Activated naive CD4-positive, alpha-beta T cell treated with anti-CD3 and anti-CD28 coated beads, Interleukin-2, amount 50 U/mL, for 72 hours (primary cell): ENCODE results near the gene TUBB4B. TPM values are rescaled to one million over a fixed set of nuclear protein-coding genes. Genes with fewer than 3 reads are reported as not detected.
A peak's percentile ranks its signal among the peaks of the same experiment; 100 is the strongest.
"Not testable (repeated sequence)": the region's sequence is repeated elsewhere in the genome, so short reads cannot be mapped to it uniquely, and the experiment has no call there.

Experiments
- ATAC-seq, 2 donors: fragments of 150-1000 bp; cut with Tn5 transposase; 2 replicates each; pipeline ENCODE4 v1.10.0; 2021; ENCODE audit warnings: mild to moderate bottlenecking in 2 of 2, moderate library complexity in 2 of 2
- DNase-seq, 2 donors: peaks; one replicate each; pipeline ENCODE4 v3.0.0; 2021 to 2022; ENCODE audit warnings: low spot score in 2 of 2
- H3K27ac Mint-ChIP-seq, 2 donors: one replicate each; pipeline ENCODE4 v1.8.0; 2022; ENCODE audit warnings: mild to moderate bottlenecking in 2 of 2, mixed read lengths in 2 of 2
- H3K36me3 Mint-ChIP-seq, 2 donors: one replicate each; pipeline ENCODE4 v1.8.0; 2022; ENCODE audit warnings: mixed read lengths in 2 of 2
- H3K9me3 Mint-ChIP-seq, 2 donors: one replicate each; pipeline ENCODE4 v1.8.0; 2022; ENCODE audit warnings: mixed read lengths in 2 of 2
- total RNA-seq, 2 donors: library from RNA; stranded (reverse); gene quantifications; one replicate each; pipeline ENCODE4 v1.2.3, GENCODE V29; 2022

TUBB4B gene
- total RNA-seq, 2 donors from 2014 or later = 277 to 307 TPM

DNA sequence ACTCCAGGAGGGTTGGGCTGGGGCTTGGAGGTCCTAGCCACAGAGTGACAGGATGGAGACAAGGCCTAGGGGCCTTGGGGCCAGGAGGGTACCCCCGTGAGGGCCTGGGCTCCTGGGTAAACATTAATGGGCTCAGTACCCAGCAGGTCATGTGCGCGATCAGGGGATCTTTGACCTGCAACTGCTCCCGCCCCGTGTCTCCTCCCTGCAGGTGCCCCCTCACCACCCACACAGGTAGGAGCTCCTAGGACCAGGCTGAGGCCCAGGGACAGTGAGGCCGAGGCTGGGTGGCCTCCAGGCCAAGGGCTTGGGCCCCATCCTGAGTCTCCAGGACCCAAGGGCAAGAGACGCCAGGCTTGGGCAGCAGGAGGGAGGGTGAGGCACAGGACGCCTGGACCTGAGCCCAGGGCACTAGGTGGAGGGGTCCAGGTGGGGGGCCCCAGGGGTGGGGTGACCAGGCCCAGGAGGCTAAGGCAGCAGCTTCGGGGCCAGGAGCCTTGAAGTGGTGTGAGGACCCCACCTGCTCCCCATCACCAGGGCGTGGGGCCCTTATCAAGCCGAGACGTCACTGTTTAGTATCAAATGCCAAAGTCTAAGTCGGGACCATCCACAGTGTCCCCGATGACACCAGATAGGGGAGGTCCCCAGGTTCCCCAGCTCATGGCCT is 10.2 kb upstream of the TUBB4B start, which contains the start of gene SLC34A3:
TSS of gene SLC34A3 (plus strand) at position 197 of the 667 bp plus-strand sequence. CDS start 802 bp downstream, outside the sequence.
- ATAC-seq = no peak
- no peaks in the 10 kb centered on the region for H3K36me3 Mint-ChIP-seq
- DNase-seq = no peak

DNA sequence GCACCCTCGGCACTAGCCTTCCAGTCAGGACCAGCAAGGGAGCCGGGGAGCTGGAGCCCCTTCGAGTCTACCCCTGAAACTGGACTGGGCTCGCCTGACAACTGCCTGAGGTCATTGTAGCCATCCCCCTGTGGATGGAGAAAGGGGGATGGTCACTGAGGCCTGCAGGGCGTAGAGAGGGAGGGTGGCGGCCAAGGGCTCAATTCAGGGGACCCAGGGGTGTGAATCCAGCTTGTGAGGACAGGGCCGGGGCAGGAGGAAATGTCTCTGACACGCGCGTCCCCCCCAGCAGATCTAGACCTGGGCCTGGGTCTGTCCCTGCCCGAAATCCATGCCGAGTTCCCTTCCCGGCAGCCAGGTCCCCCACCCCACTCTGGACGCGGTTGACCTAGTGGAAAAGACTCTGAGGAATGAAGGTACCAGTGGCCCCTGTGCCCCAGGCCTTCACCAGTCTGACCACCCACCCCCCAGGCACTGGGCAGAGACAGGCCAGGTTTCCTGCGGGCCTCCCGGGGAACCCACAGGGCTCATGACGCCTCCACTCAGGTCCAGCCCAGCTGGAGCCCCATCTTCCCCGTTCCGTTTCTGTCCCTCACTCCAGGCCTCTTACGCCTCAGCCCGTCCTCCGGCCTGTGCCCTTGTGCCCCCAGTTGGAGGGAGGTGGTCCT is 9.6 kb upstream of the TUBB4B start:
- no peaks in the 10 kb centered on the region for H3K9me3 Mint-ChIP-seq
- H3K27ac Mint-ChIP-seq = no peak overlapping the region
- no peaks in the 10 kb centered on the region for H3K36me3 Mint-ChIP-seq
- DNase-seq (no peak), ATAC-seq (no peak)

More for the DNA sequence above, 10.2 kb upstream of the TUBB4B start, which contains the start of gene SLC34A3:
- Mint-ChIP-seq H3K27ac (no peak within 1 kb of the TSS), H3K9me3 (no peaks in the 10 kb centered on the region)

DNA sequence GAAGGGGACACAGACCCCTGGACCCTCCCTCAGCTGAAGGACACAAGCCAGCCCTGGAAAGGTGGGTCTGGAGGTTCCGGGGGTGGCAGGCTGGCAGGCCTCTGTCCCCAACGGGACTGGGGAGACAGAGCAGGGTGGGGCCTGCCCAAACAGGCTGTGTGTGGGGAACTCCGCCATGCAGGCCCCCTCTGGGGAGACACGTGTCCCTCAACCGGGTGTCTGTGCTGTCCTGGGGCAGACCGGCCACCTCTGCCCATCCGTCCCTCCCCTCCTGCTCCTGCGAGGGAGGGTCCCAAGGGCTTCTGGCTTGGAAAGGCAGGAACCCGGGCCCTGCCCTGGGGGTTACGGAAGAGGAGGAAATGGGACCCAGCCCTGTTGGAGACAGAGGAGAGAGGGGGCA is 9.0 kb upstream of the TUBB4B start:
- no peaks in the 10 kb centered on the region for H3K36me3 Mint-ChIP-seq
- no peak overlapping the region for H3K27ac Mint-ChIP-seq
- ATAC-seq = no peak
- no peaks in the 10 kb centered on the region for H3K9me3 Mint-ChIP-seq
- no peak for DNase-seq

DNA sequence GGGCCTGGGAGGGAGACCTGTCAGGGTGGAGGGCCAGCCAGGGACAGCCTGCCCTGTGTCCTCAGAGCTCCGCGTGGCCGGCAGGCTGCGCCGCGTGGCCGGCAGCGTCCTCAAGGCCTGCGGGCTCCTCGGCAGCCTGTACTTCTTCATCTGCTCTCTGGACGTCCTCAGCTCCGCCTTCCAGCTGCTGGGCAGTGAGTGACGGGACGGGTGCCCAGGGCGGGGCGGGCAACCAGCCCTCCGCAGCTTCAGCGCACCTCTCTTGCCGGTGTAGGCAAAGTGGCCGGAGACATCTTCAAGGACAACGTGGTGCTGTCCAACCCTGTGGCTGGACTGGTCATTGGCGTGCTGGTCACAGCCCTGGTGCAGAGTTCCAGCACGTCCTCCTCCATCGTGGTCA is 8.6 kb upstream of the TUBB4B start:
- no peak for ATAC-seq
- H3K9me3 Mint-ChIP-seq = no peaks in the 10 kb centered on the region
- no peak overlapping the region for H3K27ac Mint-ChIP-seq
- no peaks in the 10 kb centered on the region for H3K36me3 Mint-ChIP-seq
- no peak for DNase-seq

DNA sequence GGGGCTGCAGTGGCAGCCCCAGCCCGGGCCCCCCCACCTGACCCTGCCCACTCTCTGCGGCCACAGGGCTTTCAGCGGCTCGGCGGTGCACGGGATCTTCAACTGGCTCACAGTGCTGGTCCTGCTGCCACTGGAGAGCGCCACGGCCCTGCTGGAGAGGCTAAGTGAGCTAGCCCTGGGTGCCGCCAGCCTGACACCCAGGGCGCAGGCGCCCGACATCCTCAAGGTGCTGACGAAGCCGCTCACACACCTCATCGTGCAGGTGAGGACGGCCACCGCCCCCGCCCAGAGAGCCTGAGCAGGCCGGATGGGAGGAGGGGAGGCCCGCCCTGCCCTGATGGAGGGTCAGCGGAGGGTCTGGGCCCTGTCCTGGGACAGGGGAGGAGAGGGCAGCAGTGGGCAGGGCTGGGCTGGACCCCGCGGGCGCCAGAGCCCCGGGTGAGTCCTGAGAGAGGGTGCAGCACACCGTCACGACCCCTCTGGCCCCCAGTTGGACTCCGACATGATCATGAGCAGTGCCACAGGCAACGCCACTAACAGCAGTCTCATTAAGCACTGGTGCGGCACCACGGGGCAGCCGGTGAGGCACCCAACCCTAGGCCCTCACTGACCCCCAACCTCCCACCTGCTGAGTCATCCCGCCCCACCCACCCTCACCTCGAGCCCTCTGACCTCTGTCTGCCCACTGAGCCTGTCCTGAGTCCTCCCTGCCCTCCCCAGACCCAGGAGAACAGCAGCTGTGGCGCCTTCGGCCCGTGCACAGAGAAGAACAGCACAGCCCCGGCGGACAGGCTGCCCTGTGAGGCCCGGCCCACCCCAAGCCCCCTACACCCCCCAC is 7.7 kb upstream of the TUBB4B start:
- no peak overlapping the region for H3K27ac Mint-ChIP-seq
- no peaks in the 10 kb centered on the region for H3K9me3 Mint-ChIP-seq
- no peaks in the 10 kb centered on the region for H3K36me3 Mint-ChIP-seq
- ATAC-seq (no peak), DNase-seq (no peak)

DNA sequence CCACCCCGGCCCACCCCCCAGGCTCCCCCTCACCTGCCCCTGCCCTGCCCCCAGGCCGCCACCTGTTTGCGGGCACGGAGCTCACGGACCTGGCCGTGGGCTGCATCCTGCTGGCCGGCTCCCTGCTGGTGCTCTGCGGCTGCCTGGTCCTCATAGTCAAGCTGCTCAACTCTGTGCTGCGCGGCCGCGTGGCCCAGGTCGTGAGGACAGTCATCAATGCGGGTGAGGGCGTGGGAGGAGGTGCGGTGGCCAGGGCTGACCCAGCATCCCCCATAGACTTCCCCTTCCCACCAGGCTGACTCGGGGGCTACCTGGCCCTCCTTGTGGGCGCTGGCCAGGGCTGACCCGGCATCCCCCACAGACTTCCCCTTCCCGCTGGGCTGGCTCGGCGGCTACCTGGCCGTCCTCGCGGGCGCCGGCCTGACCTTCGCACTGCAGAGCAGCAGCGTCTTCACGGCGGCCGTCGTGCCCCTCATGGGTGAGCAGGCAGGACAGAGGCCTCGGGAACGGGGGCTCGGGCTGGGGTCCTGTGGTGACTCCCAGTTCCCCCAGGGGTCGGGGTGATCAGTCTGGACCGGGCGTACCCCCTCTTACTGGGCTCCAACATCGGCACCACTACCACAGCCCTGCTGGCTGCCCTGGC is 6.9 kb upstream of the TUBB4B start:
- H3K9me3 Mint-ChIP-seq = no peaks in the 10 kb centered on the region
- ATAC-seq (no peak), DNase-seq (no peak)
- no peak overlapping the region for H3K27ac Mint-ChIP-seq
- peaks cover 0 to 4% of the 10 kb centered on the region in 2 donors for H3K36me3 Mint-ChIP-seq

DNA sequence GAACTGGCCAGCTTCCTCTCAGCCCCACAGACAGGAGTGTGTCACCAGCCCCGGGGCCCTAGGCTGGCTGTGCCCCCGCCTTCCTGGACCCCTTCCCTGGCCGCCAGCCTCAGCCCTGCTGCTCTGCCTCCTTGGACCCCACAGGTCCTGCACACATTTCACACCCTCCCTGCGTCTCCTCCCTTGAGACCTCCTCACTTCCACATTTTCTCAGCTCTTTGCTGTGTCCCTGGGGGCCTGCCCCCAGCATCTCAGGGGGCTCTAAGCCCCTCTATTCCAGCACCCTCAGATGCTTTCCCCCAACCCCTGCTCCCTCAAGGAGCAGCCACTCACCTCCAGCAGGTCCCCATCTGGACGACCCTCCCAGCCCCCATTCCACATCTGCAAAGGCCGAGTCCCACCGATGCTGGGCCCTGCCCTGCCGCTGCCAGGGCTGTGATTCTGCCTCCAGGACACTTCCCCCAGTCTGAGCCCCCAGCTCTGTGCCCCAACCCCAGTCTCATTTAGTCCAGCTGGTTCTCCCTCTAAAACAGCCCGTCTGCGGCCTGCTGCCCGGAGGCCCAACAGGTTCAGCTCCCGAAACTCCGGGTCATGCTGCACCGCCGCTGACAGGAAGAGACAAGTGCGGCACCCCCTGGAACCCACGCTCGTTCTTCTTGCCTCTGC is 6.2 kb upstream of the TUBB4B start:
- no peak overlapping the region for H3K27ac Mint-ChIP-seq
- ATAC-seq (no peak), DNase-seq (no peak)
- peaks cover 0 to 4% of the 10 kb centered on the region in 2 donors for H3K36me3 Mint-ChIP-seq
- H3K9me3 Mint-ChIP-seq = no peaks in the 10 kb centered on the region

DNA sequence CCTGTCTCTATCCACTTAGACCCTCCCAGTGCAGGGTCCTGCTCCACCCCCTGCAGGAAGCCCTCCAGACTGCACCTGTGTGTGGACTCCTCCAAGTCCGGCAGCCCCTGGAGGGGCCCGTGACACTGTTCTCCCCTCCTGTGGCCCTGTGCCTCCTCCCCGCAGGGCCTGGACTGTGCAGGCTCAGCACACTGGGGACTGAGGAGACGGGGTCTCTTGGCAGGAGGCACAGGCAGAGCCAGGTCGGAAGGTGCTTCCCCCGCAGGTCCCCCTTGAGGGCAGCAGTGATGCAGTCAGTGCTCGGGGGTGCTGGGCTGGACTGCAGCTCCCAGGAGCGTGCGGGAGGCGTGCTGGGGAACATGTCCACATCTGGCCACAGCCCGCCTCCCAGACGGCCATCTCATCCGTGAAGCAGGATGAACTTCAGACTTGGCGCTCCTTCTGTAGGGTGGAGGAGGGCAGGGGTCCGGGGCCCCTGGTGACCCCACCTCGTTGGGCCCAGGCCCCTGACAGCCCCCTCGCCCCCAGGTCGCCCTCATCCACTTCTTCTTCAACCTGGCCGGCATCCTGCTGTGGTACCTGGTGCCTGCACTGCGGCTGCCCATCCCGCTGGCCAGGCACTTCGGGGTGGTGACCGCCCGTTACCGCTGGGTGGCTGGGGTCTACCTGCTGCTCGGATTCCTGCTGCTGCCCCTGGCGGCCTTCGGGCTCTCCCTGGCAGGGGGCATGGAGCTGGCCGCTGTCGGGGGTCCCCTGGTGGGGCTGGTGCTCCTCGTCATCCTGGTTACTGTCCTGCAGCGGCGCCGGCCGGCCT is 5.5 kb upstream of the TUBB4B start:
- H3K9me3 Mint-ChIP-seq = no peaks in the 10 kb centered on the region
- H3K27ac Mint-ChIP-seq = no peak overlapping the region
- DNase-seq (no peak), ATAC-seq (no peak)
- peaks cover 0 to 4% of the 10 kb centered on the region in 2 donors for H3K36me3 Mint-ChIP-seq

DNA sequence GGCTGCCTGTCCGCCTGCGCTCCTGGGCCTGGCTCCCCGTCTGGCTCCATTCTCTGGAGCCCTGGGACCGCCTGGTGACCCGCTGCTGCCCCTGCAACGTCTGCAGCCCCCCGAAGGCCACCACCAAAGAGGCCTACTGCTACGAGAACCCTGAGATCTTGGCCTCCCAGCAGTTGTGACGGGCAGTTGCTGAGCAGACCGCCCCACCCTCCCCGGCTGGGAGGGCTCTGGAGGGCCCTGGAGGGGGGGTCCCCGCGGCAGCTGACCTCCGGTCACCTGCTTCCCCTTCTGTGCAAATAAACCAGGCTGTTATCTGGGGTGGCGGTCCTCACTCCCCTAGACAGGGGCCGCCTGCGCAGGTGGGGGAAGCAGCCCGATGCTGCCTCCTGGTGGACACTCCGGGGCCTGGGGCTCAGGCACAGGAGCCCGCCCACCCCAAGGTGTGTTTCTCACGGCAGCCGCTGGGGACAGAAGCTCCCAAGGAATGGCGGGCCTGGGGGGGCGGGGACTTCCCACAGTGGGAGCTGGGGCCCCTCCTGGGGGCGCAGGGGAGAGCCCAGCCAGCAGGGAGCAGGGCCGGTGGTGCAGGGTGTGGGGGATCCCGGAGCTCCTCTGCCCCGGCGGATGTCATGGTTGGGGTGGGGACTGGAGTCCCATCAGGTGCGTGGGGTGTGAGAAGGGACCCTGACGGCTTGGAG is 4.7 kb upstream of the TUBB4B start:
- ATAC-seq (peak; percentile 26 to 39), DNase-seq (peak; percentile 86 to 96)
- Mint-ChIP-seq H3K27ac (no peak overlapping the region), H3K9me3 (no peaks in the 10 kb centered on the region), H3K36me3 (peaks cover 0 to 4% of the 10 kb centered on the region in 2 donors)

DNA sequence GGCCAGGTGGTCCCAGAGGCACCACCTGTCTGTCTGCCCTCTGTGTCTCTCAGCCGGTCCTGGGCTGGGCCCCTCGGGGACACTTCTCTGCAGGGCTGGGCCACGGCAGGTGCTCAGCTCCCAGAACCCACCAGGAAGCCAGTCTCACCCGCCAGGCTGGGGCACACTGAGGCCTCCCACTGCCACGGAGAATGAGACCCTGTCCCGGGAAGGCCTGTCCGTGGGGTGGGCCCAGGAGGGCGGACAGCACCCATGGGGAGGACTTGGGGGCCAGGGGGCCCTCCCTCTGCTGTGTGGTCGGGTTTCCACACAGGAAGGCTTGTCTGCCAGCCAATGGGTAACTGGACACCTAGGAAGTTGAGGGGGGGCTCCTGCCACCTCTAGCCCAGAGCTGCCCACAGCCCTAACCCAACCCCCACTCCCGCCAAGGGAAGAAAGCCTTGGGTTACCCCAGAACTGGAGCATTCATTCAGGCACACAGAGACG is 4.1 kb upstream of the TUBB4B start:
- no peak overlapping the region for H3K27ac Mint-ChIP-seq
- ATAC-seq (no peak), DNase-seq (no peak)
- H3K9me3 Mint-ChIP-seq = no peaks in the 10 kb centered on the region
- peaks cover 2 to 4% of the 10 kb centered on the region in 2 donors for H3K36me3 Mint-ChIP-seq

DNA sequence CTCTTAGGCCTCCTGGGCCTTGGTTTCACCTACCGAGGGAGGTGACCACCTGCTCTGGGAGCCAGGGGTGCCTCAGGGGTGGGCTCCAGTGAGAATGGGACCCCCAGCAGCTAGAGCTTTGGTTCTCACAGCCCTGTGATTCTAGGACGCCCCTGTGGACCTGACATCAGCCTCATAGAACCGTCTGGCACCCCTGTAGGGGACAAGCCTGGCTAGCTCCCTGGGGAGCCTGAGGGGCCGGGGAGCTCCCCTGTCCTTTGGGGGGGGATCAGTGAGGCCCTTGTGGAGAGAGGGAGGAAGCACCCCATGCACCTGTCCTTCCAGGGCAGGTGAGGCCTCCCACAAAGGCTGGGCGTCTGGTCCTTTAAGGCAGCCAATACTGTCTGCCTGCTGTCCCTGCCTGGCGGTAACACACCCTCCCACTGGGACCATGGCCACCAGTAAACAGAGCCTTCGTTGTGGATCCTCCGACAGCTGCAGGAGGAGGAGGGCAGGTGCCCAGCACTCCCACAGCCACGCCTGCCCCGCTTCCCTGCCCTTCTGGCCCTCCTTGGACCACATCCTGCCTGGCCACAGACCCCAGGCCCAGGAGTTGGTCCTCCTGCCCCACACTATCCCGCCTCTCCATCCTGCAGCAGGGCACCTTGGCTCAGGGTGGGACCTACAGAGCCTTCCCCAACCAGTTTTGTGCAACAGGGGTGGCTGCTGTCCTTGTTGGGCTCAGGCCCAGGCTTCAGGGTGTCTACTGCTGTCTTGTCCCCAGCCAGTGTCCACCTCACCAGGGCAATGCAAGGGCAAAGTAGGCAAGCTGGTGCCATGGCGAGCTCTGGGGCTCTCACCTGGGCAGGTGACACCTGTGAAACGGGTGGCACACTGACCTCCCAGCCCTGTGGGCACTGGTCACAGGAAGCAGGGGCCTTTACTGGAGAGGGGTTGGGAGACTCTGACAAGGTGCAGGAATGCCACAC is 3.0 kb upstream of the TUBB4B start:
- no peaks in the 10 kb centered on the region for H3K9me3 Mint-ChIP-seq
- no peak for DNase-seq
- peaks cover 13 to 15% of the 10 kb centered on the region in 2 donors for H3K36me3 Mint-ChIP-seq
- no peak for ATAC-seq
- H3K27ac Mint-ChIP-seq = no peak overlapping the region

DNA sequence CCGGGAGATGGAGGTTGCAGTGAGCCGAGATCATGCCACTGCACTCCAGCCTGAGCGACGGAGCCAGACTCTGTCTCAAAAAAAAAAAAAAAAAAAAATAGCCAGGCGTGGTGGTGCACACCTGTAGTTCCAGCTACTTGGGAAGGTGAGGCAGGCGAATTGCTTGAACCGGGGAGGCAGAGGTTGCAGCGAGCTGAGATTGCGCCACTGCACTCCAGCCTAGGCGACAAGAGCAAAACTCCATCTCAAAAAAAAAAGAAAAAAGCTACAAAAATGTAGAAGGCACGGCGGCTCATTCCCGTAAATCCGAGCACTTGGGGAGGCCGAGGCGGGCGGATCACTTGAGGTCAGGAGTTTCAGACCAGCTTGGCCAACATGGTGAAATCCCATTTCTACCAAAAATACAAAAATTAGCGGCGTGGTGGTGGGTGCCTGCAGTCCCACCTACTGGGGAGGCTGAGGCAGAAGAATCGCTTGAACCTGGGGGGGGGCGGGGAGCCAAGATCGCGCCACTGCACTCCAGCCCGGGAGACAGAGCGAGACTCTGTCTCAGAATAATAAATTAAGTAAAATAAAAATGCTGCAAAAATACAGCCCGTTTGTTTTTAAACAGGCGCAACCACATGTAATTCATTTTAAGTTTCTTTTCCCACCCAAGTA is 1.4 kb upstream of the TUBB4B start:
- not testable (repeated sequence) for DNase-seq, ATAC-seq, H3K9me3 Mint-ChIP-seq
- Mint-ChIP-seq H3K27ac (peak overlapping the region; percentile 63 to 90), H3K36me3 (peaks cover 15 to 18% of the 10 kb centered on the region in 2 donors)

DNA sequence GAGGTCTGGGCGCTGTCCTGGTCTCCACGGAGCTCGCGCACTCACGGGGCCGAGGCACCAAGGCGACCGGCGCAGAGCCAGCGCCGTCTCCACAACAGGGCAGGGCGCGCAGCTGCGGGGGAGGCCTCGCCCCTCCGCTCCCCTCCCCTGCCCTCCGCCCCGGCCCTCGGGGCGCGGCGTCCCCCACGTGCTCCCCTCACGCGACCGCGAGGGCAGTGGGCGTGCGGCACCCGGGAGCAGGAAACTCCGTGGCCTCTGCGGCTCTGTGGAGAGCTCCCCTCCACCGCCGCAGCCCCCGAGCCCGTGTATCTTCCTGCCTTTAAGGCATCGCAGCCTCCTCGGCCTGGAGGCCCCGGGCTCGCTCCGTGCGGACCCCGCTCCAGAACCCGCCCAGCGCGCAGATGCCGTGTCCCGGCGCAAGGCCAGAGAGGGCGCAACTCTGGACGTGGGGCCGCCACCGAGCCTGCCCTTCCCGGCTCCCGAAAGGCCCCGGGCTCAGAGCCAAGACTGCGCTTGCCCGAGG is 708 bp upstream of the TUBB4B start:
- Mint-ChIP-seq H3K9me3 (no peaks in the 10 kb centered on the region), H3K36me3 (peaks cover 15 to 18% of the 10 kb centered on the region in 2 donors), H3K27ac (peak overlapping the region in 1 of 2 donors; percentile 93)
- DNase-seq (peak in 1 of 2 donors; percentile 66), ATAC-seq (peak; percentile 22 to 30)
